ENCODE results near the gene AUTS2. TPM values are rescaled to one million over a fixed set of nuclear protein-coding genes. Genes with fewer than 3 reads are reported as not detected.

The AUTS2 gene
- total and polyA plus RNA-seq, 9 of the 15 experiments (the other 6 are each of a cell fraction or from before 2014, with no cell fraction given), result 0.58 TPM; not detected in 8

- TF ChIP-seq SREBF1 (IDR thresholded peaks at IDR 0.05; ENCODE audit: borderline replicate concordance, low read depth, low read length) (no peak), ZBTB40 (IDR thresholded peaks at IDR 0.05) (no peak), ZBTB40 (CRISPR knock-in tag; IDR thresholded peaks at IDR 0.05) (no peak), THRAP3 (IDR thresholded peaks at IDR 0.05; ENCODE audit: borderline replicate concordance) (no peak), TBP (optimal IDR thresholded peaks at IDR 0.05; ENCODE audit: low read depth, low read length) (no peak)
- TF ChIP-seq, protein P1, sequence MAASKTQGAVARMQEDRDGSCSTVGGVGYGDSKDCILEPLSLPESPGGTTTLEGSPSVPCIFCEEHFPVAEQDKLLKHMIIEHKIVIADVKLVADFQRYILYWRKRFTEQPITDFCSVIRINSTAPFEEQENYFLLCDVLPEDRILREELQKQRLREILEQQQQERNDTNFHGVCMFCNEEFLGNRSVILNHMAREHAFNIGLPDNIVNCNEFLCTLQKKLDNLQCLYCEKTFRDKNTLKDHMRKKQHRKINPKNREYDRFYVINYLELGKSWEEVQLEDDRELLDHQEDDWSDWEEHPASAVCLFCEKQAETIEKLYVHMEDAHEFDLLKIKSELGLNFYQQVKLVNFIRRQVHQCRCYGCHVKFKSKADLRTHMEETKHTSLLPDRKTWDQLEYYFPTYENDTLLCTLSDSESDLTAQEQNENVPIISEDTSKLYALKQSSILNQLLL (CRISPR knock-in tag; IDR thresholded peaks at IDR 0.05; ENCODE audit: borderline replicate concordance), result no peak
Observed at GRCh38 chr7:69878015-69878414, 279.7 kb downstream of the AUTS2 start (continued).
